ENCODE results near the gene MADD. TPM values are rescaled to one million over a fixed set of nuclear protein-coding genes. Genes with fewer than 3 reads are reported as not detected.

MADD gene
- total and polyA plus RNA-seq, 2 experiments from 2014 or later: 13.4 to 43.8 TPM

DNA sequence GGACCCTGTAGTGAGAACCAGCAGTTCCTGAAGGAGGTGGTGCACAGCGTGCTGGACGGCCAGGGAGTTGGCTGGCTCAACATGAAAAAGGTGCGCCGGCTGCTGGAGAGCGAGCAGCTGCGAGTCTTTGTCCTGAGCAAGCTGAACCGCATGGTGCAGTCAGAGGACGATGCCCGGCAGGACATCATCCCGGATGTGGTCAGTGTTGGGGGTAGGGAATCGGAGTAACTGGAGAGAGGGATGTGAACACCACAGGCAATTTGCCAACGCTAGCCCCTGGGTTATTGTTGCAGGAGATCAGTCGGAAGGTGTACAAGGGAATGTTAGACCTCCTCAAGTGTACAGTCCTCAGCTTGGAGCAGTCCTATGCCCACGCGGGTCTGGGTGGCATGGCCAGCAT lies 19.9 kb downstream of the MADD start:
- Mint-ChIP-seq H3K4me3 (no peak overlapping the region), H3K36me3 (ENCODE audit: low read depth) (peaks cover 73% of the 10 kb centered on the region), H3K9me3 (no peaks in the 10 kb centered on the region), H3K27ac (no peak overlapping the region), H3K27me3 (ENCODE audit: insufficient read depth, low read depth, poor library complexity) (peaks cover 2% of the 10 kb centered on the region), H3K4me1 (no peaks in the 10 kb centered on the region; the same call in 2 of the 3 replicates)
- TF ChIP-seq POLR2AphosphoS5 (IDR thresholded peaks at IDR 0.05; ENCODE audit: low read depth) (no peak), REST (IDR thresholded peaks at IDR 0.05; ENCODE audit: unreplicated experiment) (no peak), ZNF331 (CRISPR knock-in tag; IDR thresholded peaks at IDR 0.05; ENCODE audit: low read depth) (no peak), EZH2 (IDR thresholded peaks at IDR 0.05; ENCODE audit: low read depth, unreplicated experiment) (no peak), CREB1 (CRISPR knock-in tag; IDR thresholded peaks at IDR 0.05; ENCODE audit: low read depth) (no peak), ZNF114 (CRISPR knock-in tag; IDR thresholded peaks at IDR 0.05) (no peak), CTCF (conservative IDR thresholded peaks at IDR 0.05; ENCODE audit: low read depth in 2 of 2) (no peak), STAT1 (IDR thresholded peaks at IDR 0.05; ENCODE audit: unreplicated experiment) (no peak), ETS1 (IDR thresholded peaks at IDR 0.05) (no peak), EZH2phosphoT487 (IDR thresholded peaks at IDR 0.05; ENCODE audit: unreplicated experiment) (no peak), JUNB (IDR thresholded peaks at IDR 0.05; ENCODE audit: unreplicated experiment) (no peak)
- no peaks in the 10 kb centered on the region for H3K4me1 ChIP-seq (ENCODE audit: insufficient read depth)
- H2AFZ ChIP-seq: no peak overlapping the region
- H3K4me3 ChIP-seq: no peak overlapping the region
- H3K36me3 ChIP-seq (ENCODE audit: insufficient read depth): peaks cover 26% of the 10 kb centered on the region
- H3K79me2 ChIP-seq (replicated peaks; ENCODE audit: insufficient read depth): no peaks in the 10 kb centered on the region
- H3K27ac ChIP-seq (ENCODE audit: low read depth): no peak overlapping the region
- H3K9me2 ChIP-seq (ENCODE audit: insufficient read depth): no peaks in the 10 kb centered on the region
- no peaks in the 10 kb centered on the region for H3K27me3 ChIP-seq (ENCODE audit: insufficient read depth)
- H3K4me2 ChIP-seq: no peak overlapping the region
- ATAC-seq: no peak
- H4K20me1 ChIP-seq (replicated peaks; ENCODE audit: insufficient read depth): peaks cover 10% of the 10 kb centered on the region
- DNase-seq (ENCODE audit: low spot score): no peak
- no peaks in the 10 kb centered on the region for H3F3A ChIP-seq (replicated peaks; ENCODE audit: low read depth)

All from GM23338 (cell line).